ENCODE results near the gene RHBDL1.

Gene RHBDL1

GRCh38 chr16:698911-699671 lies 23.6 kb downstream of the RHBDL1 start:
- Histone ChIP-seq H3K9me3 (replicated peaks; ENCODE audit: low read length) (no peaks in the 10 kb centered on the region), H3K4me3 (ENCODE audit: low read length) (no peak overlapping the region), H3K9ac (ENCODE audit: low read depth, low read length) (no peak overlapping the region), H3K27me3 (ENCODE audit: control insufficient read depth, insufficient read depth, low read length) (peaks cover 67% of the 10 kb centered on the region), H3K36me3 (ENCODE audit: insufficient read depth, low read length) (no peaks in the 10 kb centered on the region), H3K4me1 (ENCODE audit: control insufficient read depth, insufficient read depth, low read length) (peaks cover 3% of the 10 kb centered on the region), H3K4me2 (ENCODE audit: low read length) (no peak overlapping the region)

DNA sequence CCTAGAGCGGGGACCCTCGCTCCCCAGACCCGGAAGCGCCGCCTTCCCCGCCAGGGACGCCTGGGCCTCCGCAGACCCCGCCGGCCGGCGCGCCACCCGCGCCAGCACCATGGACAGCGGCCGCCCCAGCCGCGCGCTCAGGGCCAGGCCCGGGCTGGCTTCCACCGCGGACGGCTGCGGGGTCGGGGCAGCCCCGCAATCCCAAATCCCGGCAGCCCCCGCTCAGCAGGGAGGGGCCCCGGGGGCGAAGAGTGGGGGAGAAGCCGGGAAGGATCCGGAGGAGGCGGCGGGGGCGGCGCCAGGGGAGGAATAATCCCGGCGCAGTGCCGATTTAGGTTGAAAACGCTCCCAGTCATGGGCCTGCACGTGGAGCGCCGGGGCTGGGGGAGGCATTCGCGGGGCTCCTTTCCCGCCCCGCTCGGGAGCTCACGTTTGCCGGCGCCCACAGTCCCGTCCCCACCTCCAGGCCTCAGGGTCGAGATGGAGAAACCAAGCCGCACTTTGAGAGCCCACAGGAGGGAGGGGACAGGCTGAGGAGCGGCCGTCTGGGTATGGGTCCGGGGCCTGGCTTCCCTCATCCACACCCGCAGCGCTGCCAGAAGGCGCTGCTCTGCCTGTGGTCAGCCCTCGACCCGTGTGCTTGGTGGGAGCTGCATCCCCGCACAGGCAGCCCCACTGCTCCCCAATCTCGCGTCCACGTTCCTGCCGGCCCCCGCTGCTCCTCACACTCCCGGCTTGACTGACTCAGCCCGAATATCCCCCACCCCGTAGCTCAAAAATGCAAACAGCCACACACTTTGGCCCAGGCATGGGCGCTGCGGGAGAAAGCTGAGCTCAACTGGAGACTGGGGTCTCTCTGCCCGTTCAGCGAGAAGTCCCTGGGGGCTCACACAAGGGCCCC lies 25.5 kb downstream of the RHBDL1 start:
- peaks cover 58% of the 10 kb centered on the region for H3K27me3 ChIP-seq (ENCODE audit: control insufficient read depth, insufficient read depth, low read length)
- peaks cover 3% of the 10 kb centered on the region for H3K4me1 ChIP-seq (ENCODE audit: control insufficient read depth, insufficient read depth, low read length)
- no peak overlapping the region for H3K4me2 ChIP-seq (ENCODE audit: low read length)
- no peaks in the 10 kb centered on the region for H3K36me3 ChIP-seq (ENCODE audit: insufficient read depth, low read length)
- no peak overlapping the region for H3K4me3 ChIP-seq (ENCODE audit: low read length)
- no peaks in the 10 kb centered on the region for H3K9me3 ChIP-seq (replicated peaks; ENCODE audit: low read length)
- H3K9ac ChIP-seq (ENCODE audit: low read depth, low read length) = no peak overlapping the region

- Histone ChIP-seq H3K9me3 (replicated peaks; ENCODE audit: low read length) (no peaks in the 10 kb centered on the region), H3K4me2 (ENCODE audit: low read length) (no peak overlapping the region), H3K9ac (ENCODE audit: low read depth, low read length) (no peak overlapping the region), H3K27me3 (ENCODE audit: control insufficient read depth, insufficient read depth, low read length) (peaks cover 66% of the 10 kb centered on the region), H3K4me1 (ENCODE audit: control insufficient read depth, insufficient read depth, low read length) (peaks cover 3% of the 10 kb centered on the region), H3K4me3 (ENCODE audit: low read length) (no peak overlapping the region), H3K36me3 (ENCODE audit: insufficient read depth, low read length) (no peaks in the 10 kb centered on the region)
Observed at GRCh38 chr16:702341-702740, 26.9 kb downstream of the RHBDL1 start.

DNA sequence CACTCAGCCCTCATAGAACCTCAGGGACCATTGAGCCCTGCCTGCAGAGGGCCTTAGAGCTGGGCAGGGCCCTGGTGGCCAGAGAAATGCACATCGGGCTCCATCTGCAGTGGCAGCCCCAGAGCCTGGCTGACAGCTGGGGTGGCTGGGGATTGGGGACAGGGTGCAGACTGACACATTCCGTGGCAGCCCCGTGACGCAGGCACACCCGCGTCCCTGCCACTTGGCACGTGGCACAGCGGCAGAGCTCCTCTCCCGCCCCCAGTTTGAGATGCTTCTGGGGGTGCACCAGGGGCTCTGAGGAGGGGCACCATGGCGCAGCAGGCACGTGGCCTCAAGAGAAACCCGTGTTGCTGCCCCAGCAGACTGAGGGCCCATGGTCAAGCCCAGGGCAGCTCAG lies 27.9 kb downstream of the RHBDL1 start:
- no peaks in the 10 kb centered on the region for H3K9me3 ChIP-seq (replicated peaks; ENCODE audit: low read length)
- H3K4me2 ChIP-seq (ENCODE audit: low read length) = no peak overlapping the region
- H3K9ac ChIP-seq (ENCODE audit: low read depth, low read length) = no peak overlapping the region
- H3K36me3 ChIP-seq (ENCODE audit: insufficient read depth, low read length) = no peaks in the 10 kb centered on the region
- peaks cover 73% of the 10 kb centered on the region for H3K27me3 ChIP-seq (ENCODE audit: control insufficient read depth, insufficient read depth, low read length)
- H3K4me3 ChIP-seq (ENCODE audit: low read length) = no peak overlapping the region
- H3K4me1 ChIP-seq (ENCODE audit: control insufficient read depth, insufficient read depth, low read length) = peaks cover 3% of the 10 kb centered on the region

- Histone ChIP-seq H3K9me3 (replicated peaks; ENCODE audit: low read length) (no peaks in the 10 kb centered on the region), H3K27me3 (ENCODE audit: control insufficient read depth, insufficient read depth, low read length) (peaks cover 78% of the 10 kb centered on the region), H3K36me3 (ENCODE audit: insufficient read depth, low read length) (no peaks in the 10 kb centered on the region), H3K9ac (ENCODE audit: low read depth, low read length) (no peak overlapping the region), H3K4me2 (ENCODE audit: low read length) (no peak overlapping the region), H3K4me1 (ENCODE audit: control insufficient read depth, insufficient read depth, low read length) (peaks cover 3% of the 10 kb centered on the region), H3K4me3 (ENCODE audit: low read length) (no peak overlapping the region)
Observed at GRCh38 chr16:704047-704446, 28.6 kb downstream of the RHBDL1 start.

DNA sequence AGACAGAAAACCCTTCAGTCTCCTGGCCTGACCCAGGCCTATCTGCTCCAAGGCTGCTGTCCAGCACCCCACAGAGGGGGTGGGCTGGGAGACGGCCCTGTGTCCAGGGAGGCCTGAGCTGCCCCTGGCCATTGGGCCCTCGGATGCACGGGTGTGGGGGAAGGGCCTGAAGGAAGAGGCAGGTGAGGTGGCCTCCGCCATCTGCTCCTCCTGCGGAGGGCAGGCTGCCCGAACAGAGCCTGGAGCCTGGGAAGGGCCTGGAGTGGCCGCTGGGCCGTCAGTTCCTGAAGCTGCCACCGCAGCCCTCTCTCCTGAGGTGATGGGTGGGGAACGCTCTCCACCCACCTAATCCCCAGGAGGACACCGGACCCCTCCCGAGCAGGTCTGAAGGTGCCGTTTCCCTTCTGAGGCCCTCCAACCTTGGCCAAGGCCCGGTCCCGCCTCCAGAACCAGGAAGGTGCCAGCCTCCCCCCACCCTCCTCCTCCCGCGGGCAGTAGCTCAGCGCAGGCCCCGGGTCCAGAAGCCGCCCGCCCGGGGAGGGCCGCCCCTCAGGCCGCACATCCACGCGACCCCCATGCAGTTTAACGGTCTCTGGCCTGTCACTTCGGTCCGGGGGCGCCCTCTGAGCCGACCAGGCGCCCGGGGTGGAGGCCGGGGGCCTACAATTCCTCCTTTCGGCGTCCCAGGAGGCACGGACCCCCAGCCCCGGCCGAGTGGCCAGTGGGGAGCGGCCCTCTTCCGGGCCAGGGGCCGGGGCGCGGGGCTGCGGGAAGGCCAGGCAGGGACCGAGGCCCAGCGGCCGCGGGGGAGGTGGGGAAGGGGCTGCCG lies 29.3 kb downstream of the RHBDL1 start:
- Histone ChIP-seq H3K9ac (ENCODE audit: low read depth, low read length) (no peak overlapping the region), H3K9me3 (replicated peaks; ENCODE audit: low read length) (no peaks in the 10 kb centered on the region), H3K4me2 (ENCODE audit: low read length) (no peak overlapping the region), H3K4me3 (ENCODE audit: low read length) (no peak overlapping the region), H3K36me3 (ENCODE audit: insufficient read depth, low read length) (no peaks in the 10 kb centered on the region), H3K27me3 (ENCODE audit: control insufficient read depth, insufficient read depth, low read length) (peaks cover 80% of the 10 kb centered on the region), H3K4me1 (ENCODE audit: control insufficient read depth, insufficient read depth, low read length) (peaks cover 5% of the 10 kb centered on the region)

- Histone ChIP-seq H3K27me3 (ENCODE audit: control insufficient read depth, insufficient read depth, low read length) (peaks cover 81% of the 10 kb centered on the region), H3K4me2 (ENCODE audit: low read length) (peak within 1 kb of the TSS; percentile 52), H3K9ac (ENCODE audit: low read depth, low read length) (no peak within 1 kb of the TSS), H3K4me3 (ENCODE audit: low read length) (peak within 1 kb of the TSS; percentile 24), H3K4me1 (ENCODE audit: control insufficient read depth, insufficient read depth, low read length) (peaks cover 13% of the 10 kb centered on the region), H3K9me3 (replicated peaks; ENCODE audit: low read length) (no peaks in the 10 kb centered on the region), H3K36me3 (ENCODE audit: insufficient read depth, low read length) (no peaks in the 10 kb centered on the region)
Observed at GRCh38 chr16:705431-706188, 30.1 kb downstream of the RHBDL1 start, which contains the start of gene FBXL16. FBXL16 (minus strand) TSS chr16:705801; CDS start chr16:697405, 8,396 bp downstream.

DNA sequence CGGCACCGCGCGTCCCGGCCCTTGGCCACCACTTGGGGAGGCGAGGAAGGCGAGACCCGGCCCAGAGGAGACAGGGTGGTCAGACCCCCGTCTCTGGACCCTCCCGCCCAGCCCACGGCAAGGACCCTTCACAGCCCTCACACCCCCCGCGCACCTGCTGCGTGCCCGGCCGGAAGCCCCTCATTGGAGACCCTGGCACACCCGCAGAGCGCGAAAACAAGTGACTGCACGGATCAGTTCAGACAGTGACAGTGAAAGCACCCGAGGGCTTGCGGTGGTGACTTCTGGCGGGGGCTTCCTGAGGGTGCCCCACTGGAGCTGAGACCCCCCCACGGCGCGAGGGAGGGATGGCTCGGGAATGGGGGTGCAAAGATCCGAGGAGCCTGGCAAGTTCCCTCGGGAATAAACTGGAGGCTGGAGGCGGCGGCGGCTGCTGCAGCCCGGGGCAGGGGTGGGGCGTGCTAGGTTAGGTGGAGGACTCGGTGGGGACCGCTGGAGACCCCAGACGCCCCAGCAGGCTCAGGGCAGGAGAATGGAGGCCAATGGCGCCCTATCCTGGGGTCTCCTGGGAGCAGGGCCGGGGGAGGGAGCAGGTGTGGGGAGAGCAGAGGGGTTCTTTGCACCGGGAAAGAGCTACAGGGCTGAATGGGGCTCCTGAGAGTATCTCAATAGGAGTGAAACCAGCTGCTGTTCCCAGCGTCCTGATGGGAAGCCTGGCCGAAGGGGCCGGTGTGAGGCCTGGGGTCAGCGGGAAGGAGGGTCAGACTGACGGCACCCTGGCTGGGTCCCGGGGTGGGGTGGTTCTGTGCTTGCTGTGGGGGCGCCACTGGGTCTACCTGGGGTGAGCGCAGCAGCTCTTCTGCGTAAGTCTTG lies 31.0 kb downstream of the RHBDL1 start:
- Histone ChIP-seq H3K4me1 (ENCODE audit: control insufficient read depth, insufficient read depth, low read length) (peaks cover 11% of the 10 kb centered on the region), H3K4me3 (ENCODE audit: low read length) (no peak overlapping the region), H3K36me3 (ENCODE audit: insufficient read depth, low read length) (no peaks in the 10 kb centered on the region), H3K9ac (ENCODE audit: low read depth, low read length) (no peak overlapping the region), H3K9me3 (replicated peaks; ENCODE audit: low read length) (no peaks in the 10 kb centered on the region), H3K27me3 (ENCODE audit: control insufficient read depth, insufficient read depth, low read length) (peaks cover 78% of the 10 kb centered on the region), H3K4me2 (ENCODE audit: low read length) (no peak overlapping the region)

- Histone ChIP-seq H3K9ac (ENCODE audit: low read depth, low read length) (no peak overlapping the region), H3K4me3 (ENCODE audit: low read length) (no peak overlapping the region), H3K4me2 (ENCODE audit: low read length) (no peak overlapping the region), H3K4me1 (ENCODE audit: control insufficient read depth, insufficient read depth, low read length) (peaks cover 13% of the 10 kb centered on the region), H3K27me3 (ENCODE audit: control insufficient read depth, insufficient read depth, low read length) (peaks cover 71% of the 10 kb centered on the region), H3K36me3 (ENCODE audit: insufficient read depth, low read length) (no peaks in the 10 kb centered on the region), H3K9me3 (replicated peaks; ENCODE audit: low read length) (no peaks in the 10 kb centered on the region)
Observed at GRCh38 chr16:707062-707538, 31.6 kb downstream of the RHBDL1 start.

- peaks cover 62% of the 10 kb centered on the region for H3K27me3 ChIP-seq (ENCODE audit: control insufficient read depth, insufficient read depth, low read length)
- H3K4me1 ChIP-seq (ENCODE audit: control insufficient read depth, insufficient read depth, low read length) = peaks cover 17% of the 10 kb centered on the region
- no peak overlapping the region for H3K4me2 ChIP-seq (ENCODE audit: low read length)
- no peak overlapping the region for H3K4me3 ChIP-seq (ENCODE audit: low read length)
- H3K36me3 ChIP-seq (ENCODE audit: insufficient read depth, low read length) = no peaks in the 10 kb centered on the region
- H3K9ac ChIP-seq (ENCODE audit: low read depth, low read length) = no peak overlapping the region
- H3K9me3 ChIP-seq (replicated peaks; ENCODE audit: low read length) = no peaks in the 10 kb centered on the region
Observed at GRCh38 chr16:708019-708418, 32.5 kb downstream of the RHBDL1 start.

Data from skeletal muscle satellite cell (primary cell).